HG02642 (cell line): ENCODE measurements around the gene PTX3.

Experiments
- ATAC-seq: cut with Tn5 transposase; IDR thresholded peaks from one replicate; pipeline ENCODE4 v1.9.1; 2021; ENCODE audit warnings: mild to moderate bottlenecking; ENCODE audit not compliant: unreplicated experiment, poor library complexity

Gene PTX3

GRCh38 chr3:157436583-157437291 lies at the start of gene PTX3:
Gene PTX3, plus strand, starts transcription at chr3:157436850. Its CDS starts 84 bp downstream, at chr3:157436934.
- ATAC-seq, result no peak

GRCh38 chr3:157387708-157388435 lies 48.8 kb upstream of the PTX3 start:
- no peak for ATAC-seq

- ATAC-seq, result no peak
These were observed 47.7 kb upstream of the PTX3 start for GRCh38 chr3:157388976-157389375.

GRCh38 chr3:157390713-157391515 lies 45.7 kb upstream of the PTX3 start:
- no peak for ATAC-seq

- no peak for ATAC-seq
These were observed 44.5 kb upstream of the PTX3 start for GRCh38 chr3:157392104-157392503.

- no peak for ATAC-seq
These were observed 43.5 kb upstream of the PTX3 start for GRCh38 chr3:157393113-157393512.

- ATAC-seq, result no peak
These were observed 42.2 kb upstream of the PTX3 start for GRCh38 chr3:157394411-157394810.

- no peak for ATAC-seq
These were observed 38.1 kb upstream of the PTX3 start for GRCh38 chr3:157398598-157398997.

GRCh38 chr3:157404381-157404780 lies 32.3 kb upstream of the PTX3 start:
- no peak for ATAC-seq

GRCh38 chr3:157405457-157405856 lies 31.2 kb upstream of the PTX3 start:
- no peak for ATAC-seq

- ATAC-seq, result no peak
These were observed 30.3 kb upstream of the PTX3 start for GRCh38 chr3:157406394-157406793.

GRCh38 chr3:157407769-157408168 lies 28.9 kb upstream of the PTX3 start:
- no peak for ATAC-seq

- ATAC-seq, result no peak
These were observed 28.0 kb upstream of the PTX3 start for GRCh38 chr3:157408499-157409149.

- ATAC-seq, result no peak
These were observed 27.1 kb upstream of the PTX3 start for GRCh38 chr3:157409516-157409915.

GRCh38 chr3:157410945-157411344 lies 25.7 kb upstream of the PTX3 start:
- no peak for ATAC-seq

- no peak for ATAC-seq
These were observed 24.3 kb upstream of the PTX3 start for GRCh38 chr3:157412323-157412855.

GRCh38 chr3:157414861-157415260 lies 21.8 kb upstream of the PTX3 start:
- ATAC-seq, result no peak

GRCh38 chr3:157416347-157417087 lies 20.1 kb upstream of the PTX3 start:
- no peak for ATAC-seq

GRCh38 chr3:157417247-157417646 lies 19.4 kb upstream of the PTX3 start:
- no peak for ATAC-seq

GRCh38 chr3:157418104-157418503 lies 18.5 kb upstream of the PTX3 start:
- no peak for ATAC-seq
